ENCODE results near the gene CLK3. TPM values are rescaled to one million over a fixed set of nuclear protein-coding genes. Genes with fewer than 3 reads are reported as not detected.
"Not testable (repeated sequence)": the region's sequence is repeated elsewhere in the genome, so short reads cannot be mapped to it uniquely, and the experiment has no call there.

The CLK3 gene
- total RNA-seq, 2 donors from 2014 or later: 216 to 243 TPM

DNA sequence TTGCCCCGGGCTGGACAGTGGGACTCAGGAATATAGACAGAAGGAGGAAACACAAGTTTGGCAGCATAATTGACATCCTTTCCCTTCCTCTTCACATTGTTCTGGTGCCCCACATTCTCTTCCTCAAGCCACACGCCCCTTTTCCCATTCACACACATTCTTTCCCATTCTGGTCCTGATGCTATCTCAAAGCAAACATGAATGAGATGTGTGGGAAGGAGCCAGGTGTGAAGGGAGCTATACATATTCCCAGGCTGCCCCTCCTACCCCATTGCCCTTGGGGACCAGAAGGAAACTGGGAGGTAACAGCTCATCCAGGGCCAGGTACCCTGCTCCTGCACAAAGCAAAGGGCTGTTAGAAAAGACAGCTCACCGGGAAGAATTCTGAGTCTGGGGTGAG lies 23.4 kb upstream of the CLK3 start:
- ATAC-seq: no peak
- Mint-ChIP-seq H3K4me1 (peaks cover 3% of the 10 kb centered on the region), H3K27ac (no peak overlapping the region), H3K27me3 (no peaks in the 10 kb centered on the region), H3K4me3 (no peak overlapping the region), H3K36me3 (ENCODE audit: low read depth) (peaks cover 1% of the 10 kb centered on the region)
- H3K9me3 ChIP-seq (ENCODE audit: control insufficient read depth, low read length, poor library complexity, severe bottlenecking): no peaks in the 10 kb centered on the region
- DNase-seq: no peak

DNA sequence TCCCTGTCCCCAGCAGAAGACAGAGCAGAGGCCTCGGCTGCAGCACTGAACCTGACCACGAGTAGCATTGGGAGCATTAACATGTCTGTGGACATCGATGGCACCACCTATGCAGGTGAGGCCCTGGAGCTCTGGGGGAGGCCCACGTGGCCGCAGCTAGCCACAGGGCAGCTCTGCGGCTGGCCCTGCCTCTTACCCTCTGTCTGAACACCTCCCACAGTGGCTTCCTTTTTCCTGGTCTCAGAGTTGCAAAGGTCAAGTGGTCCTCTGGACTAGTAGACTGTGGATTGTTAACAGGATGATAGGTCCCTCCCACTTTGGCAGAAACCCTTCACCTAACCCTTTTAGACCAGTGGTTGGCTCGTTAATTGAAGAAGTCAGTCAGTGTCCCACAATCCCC lies 22.5 kb upstream of the CLK3 start:
- Mint-ChIP-seq H3K27me3 (no peaks in the 10 kb centered on the region), H3K27ac (no peak overlapping the region), H3K36me3 (ENCODE audit: low read depth) (no peaks in the 10 kb centered on the region), H3K4me1 (peaks cover 6% of the 10 kb centered on the region), H3K4me3 (no peak overlapping the region)
- no peaks in the 10 kb centered on the region for H3K9me3 ChIP-seq (ENCODE audit: control insufficient read depth, low read length, poor library complexity, severe bottlenecking)
- ATAC-seq: no peak
- no peak for DNase-seq

DNA sequence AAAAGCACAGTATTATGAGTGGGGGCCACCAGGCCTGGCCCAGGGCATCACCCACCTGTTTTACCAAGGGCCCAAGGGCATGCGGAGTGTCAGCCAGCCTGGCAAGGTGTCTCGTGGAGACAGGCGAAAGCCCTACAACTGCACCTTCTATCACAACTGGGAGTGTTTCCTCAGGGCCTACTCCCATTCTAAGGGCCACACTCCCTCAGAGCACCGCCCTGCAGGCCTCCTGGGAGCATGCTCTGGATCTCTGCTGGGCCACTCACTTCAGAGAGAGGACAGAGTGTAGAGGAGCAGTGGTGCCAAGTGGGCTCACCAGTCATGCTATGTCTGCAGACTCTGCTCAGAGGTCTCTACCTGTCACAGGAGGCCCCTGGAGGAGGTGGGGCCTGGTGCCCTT lies 21.2 kb upstream of the CLK3 start:
- Mint-ChIP-seq H3K4me3 (no peak overlapping the region), H3K36me3 (ENCODE audit: low read depth) (peaks cover 2% of the 10 kb centered on the region), H3K27me3 (no peaks in the 10 kb centered on the region), H3K4me1 (peaks cover 16% of the 10 kb centered on the region), H3K27ac (no peak overlapping the region)
- H3K9me3 ChIP-seq (ENCODE audit: control insufficient read depth, low read length, poor library complexity, severe bottlenecking): no peaks in the 10 kb centered on the region
- ATAC-seq (no peak), DNase-seq (no peak)

DNA sequence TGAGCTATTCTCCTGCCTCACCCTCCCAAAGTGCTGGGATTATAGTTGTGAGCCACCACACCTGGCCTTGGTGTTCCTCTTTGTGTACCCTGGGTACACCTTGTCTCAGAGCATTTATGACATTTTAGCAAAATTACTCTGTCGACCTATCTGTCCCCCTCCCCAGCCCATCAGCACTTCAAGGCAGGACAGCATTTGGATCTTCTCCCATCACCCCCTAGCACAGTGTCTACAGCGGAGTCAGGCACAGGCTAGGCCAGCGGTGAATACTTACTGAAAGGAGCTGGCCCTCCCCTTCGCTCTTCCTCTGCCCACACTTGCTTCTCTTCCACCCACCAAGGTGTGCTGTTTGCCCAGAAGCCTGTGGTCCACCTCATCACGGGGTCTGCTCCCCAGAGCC lies 20.4 kb upstream of the CLK3 start:
- H3K9me3 ChIP-seq (ENCODE audit: control insufficient read depth, low read length, poor library complexity, severe bottlenecking): no peaks in the 10 kb centered on the region
- ATAC-seq (no peak), DNase-seq (no peak)
- H3K4me1 Mint-ChIP-seq: peaks cover 16% of the 10 kb centered on the region
- no peak overlapping the region for H3K4me3 Mint-ChIP-seq
- H3K36me3 Mint-ChIP-seq (ENCODE audit: low read depth): peaks cover 2% of the 10 kb centered on the region
- no peaks in the 10 kb centered on the region for H3K27me3 Mint-ChIP-seq
- H3K27ac Mint-ChIP-seq: no peak overlapping the region

DNA sequence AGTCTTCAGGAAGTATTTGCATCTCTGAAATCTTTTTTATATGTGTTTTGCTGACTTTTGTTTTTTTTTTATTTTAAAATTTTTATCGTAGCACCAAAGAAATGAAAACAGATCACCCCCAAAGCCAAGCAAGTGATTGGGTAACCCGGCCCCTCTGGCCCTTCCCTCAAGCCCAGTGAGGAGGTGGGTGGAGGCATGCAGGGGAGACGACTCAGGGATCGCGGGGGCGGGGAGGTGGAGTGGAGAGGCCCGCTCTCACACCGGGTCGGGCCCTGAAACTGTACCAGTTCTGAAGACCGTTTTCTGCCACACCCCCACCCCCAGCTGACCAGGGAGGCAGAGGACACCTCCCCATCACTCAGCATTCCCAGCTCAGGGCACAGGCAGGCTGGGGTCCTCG lies 18.9 kb upstream of the CLK3 start:
- not testable (repeated sequence) for ATAC-seq; H3K9me3 ChIP-seq (ENCODE audit: control insufficient read depth, low read length, poor library complexity, severe bottlenecking); DNase-seq; H3K4me3 Mint-ChIP-seq; H3K27me3 Mint-ChIP-seq; H3K36me3 Mint-ChIP-seq (ENCODE audit: low read depth); H3K27ac Mint-ChIP-seq
- H3K4me1 Mint-ChIP-seq: peaks cover 16% of the 10 kb centered on the region

DNA sequence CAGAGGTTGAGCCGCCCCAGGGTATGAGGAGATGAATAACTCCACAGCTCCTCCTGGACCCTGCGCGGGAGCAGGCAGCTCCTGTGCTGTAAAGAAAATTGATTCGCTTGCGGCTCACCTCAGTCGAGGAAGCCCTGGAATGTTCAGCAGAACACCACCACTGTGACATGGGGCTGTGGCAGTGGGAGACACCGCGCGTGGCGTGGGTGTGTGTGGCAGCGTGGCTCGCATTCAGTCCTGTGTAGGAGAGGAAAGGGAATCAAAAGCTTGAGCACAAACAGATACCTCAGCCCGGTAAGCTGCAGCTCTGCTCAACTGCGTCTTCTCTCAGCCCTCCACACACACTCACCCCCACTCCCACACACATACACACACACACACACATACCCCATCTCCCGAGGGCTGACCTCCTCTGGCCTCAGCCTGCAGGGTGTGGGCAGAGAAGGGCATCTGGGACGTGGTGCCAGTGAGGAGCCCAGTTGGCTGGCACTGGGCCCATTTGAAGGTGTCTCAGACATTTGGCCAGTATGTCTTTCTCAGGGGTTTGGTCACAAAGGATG lies 18.4 kb upstream of the CLK3 start:
- not testable (repeated sequence) for DNase-seq; ATAC-seq; H3K36me3 Mint-ChIP-seq (ENCODE audit: low read depth); H3K4me3 Mint-ChIP-seq; H3K27me3 Mint-ChIP-seq; H3K9me3 ChIP-seq (ENCODE audit: control insufficient read depth, low read length, poor library complexity, severe bottlenecking)
- peak overlapping the region; percentile 96 for H3K27ac Mint-ChIP-seq
- H3K4me1 Mint-ChIP-seq: peaks cover 16% of the 10 kb centered on the region

DNA sequence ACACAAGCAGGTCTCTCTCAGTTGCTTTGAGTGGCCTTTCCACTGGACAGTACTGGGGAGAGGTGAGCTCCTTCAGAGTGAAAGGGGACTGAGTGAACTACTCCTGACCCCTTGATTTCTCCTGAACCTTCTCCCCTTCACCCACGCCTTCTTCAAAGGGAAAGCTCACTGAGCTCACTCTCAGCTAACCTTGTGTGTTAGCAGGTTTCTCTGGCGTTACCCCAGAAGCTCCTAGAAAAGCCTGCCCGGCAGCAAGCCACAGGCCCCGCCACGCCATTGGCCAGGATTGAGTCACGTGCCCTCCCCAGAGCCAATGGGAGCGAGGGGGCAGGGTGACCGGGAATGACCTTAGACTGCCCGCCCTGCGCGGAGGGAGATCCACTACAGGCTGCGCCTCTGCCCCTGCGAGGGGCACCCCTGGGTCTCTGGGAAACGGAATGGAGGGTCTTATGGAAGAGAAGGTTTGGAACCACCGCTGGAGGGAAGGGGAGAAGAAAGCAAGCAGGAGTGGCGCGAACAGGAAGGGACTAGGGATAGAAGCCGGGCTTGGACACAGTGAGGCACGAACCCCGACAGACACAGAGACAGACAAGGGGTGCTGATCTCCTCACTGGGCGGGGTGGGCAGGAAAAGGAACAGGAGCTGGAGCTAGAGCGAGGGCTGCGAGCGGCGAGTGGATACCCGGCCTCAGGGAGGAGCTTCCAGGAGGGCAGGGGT lies 17.4 kb upstream of the CLK3 start:
- DNase-seq (peak; percentile 77 to 79 (median 78)), ATAC-seq (peak; percentile 98)
- Mint-ChIP-seq H3K4me3 (peak overlapping the region; percentile 96), H3K36me3 (ENCODE audit: low read depth) (peaks cover 2% of the 10 kb centered on the region), H3K4me1 (peaks cover 16% of the 10 kb centered on the region), H3K27me3 (no peaks in the 10 kb centered on the region), H3K27ac (peak overlapping the region; percentile 96)
- no peaks in the 10 kb centered on the region for H3K9me3 ChIP-seq (ENCODE audit: control insufficient read depth, low read length, poor library complexity, severe bottlenecking)

DNA sequence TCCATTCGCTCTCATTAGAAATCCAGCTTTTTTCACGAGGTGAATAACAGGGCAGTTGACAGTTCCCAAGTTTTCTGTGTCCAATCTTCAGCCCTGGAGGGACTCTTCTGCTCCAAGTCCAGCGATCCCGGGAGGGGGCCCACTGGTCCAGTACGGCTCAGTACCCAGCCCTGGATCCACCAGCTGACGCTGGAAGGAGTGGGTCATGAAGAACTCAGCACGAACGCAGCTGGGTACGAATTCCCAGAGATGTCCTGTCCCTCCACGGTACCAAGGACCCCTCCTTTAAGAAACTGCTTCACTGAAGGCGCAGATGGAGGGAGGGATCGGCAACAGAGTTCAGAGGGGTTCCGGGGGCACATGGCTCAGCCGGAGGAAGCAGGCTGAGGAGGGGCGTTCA lies 16.5 kb upstream of the CLK3 start:
- ATAC-seq: no peak
- peaks cover 16% of the 10 kb centered on the region for H3K4me1 Mint-ChIP-seq
- no peaks in the 10 kb centered on the region for H3K9me3 ChIP-seq (ENCODE audit: control insufficient read depth, low read length, poor library complexity, severe bottlenecking)

DNA sequence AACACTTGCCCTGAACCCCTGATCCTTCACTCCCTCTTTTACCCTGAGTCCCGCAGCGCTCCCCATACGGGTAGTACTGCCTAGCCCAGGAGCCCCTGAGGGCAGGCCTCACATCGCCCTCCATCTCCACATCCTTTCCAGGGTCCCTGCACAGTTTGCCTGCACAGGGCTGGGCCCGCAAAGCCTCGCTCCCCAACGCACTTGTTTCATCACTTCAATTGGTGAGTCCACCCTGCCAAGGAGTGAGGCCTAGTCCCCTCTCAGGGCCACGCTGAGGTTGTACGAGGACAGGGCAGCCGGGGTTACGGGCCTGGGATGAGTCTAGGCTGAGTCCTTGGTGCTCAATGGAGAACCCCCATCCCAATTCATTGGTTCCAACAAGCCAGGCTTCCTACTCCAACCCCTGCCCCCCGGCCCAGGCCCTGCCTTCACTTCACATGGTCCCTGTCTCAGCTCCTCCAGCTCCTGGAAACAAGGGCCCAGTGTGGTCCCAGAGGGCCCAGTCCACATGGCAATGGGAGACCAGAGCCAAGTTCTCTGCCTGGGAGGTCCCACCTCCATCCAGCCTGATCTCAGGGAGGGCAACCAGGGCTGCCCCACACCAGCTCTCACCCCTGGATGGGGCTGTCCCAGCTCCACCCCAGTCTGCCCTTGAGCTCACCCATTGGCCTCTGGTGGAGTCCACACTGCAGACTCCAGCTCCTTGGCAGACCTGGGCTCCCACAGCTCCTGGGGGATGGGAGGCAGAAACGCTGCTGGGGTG lies 12.4 kb upstream of the CLK3 start:
- DNase-seq (no peak), ATAC-seq (no peak)
- Mint-ChIP-seq H3K4me1 (peaks cover 11% of the 10 kb centered on the region), H3K4me3 (no peak overlapping the region), H3K36me3 (ENCODE audit: low read depth) (peaks cover 2% of the 10 kb centered on the region), H3K27me3 (no peaks in the 10 kb centered on the region), H3K27ac (no peak overlapping the region)
- H3K9me3 ChIP-seq (ENCODE audit: control insufficient read depth, low read length, poor library complexity, severe bottlenecking): no peaks in the 10 kb centered on the region

More for the DNA sequence above, 16.5 kb upstream of the CLK3 start:
- Mint-ChIP-seq H3K36me3 (ENCODE audit: low read depth) (peaks cover 2% of the 10 kb centered on the region), H3K27me3 (no peaks in the 10 kb centered on the region), H3K4me3 (peak overlapping the region; percentile 96), H3K27ac (peak overlapping the region; percentile 34)
- DNase-seq: no peak

DNA sequence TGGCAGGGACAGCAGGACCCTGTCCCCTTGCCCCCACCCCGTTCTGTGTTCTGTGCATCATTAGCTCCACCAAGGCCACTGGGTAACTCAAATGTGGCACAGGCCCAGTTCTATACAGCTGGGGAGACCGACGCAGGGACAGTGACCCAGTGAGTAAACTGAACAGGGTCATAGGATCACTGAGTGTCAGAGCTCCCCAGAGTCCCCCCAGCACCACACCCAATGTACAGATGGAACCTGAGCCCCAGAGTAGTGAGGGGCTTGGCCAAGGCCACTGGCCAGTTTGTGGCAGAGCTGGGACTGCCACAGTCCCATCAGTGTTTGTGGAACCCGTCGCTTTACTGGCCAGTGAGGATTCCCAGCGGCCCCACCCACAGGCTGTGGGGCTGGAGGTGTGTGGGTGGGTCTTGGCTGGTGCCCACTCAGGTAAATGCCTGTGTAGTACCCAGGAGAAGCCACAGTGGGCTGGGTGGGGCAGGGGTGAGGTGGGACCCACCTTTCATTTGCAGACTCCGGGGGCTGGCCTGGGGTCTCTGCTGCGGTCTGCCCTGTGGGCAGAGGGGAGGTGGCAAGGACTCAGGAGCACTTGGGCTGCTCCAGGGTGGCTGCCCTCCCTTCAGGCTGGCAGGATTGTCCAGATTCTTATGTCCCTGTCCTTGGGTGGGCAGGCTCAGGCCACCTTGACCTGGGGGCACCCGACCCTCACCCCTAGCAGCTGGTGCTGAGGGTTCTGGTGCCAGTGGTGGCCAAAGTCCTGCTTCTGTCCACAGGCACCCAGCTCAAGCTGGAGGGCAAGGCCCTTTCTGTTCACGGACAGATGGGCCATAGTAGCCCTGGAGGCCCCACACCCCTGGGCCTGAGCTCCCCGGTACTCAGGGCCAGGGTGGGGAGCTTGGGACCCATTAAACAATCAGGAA lies 11.6 kb upstream of the CLK3 start:
- ATAC-seq (no peak), DNase-seq (no peak)
- no peaks in the 10 kb centered on the region for H3K9me3 ChIP-seq (ENCODE audit: control insufficient read depth, low read length, poor library complexity, severe bottlenecking)
- Mint-ChIP-seq H3K36me3 (ENCODE audit: low read depth) (no peaks in the 10 kb centered on the region), H3K27ac (no peak overlapping the region), H3K4me3 (no peak overlapping the region), H3K4me1 (peaks cover 5% of the 10 kb centered on the region), H3K27me3 (no peaks in the 10 kb centered on the region)

DNA sequence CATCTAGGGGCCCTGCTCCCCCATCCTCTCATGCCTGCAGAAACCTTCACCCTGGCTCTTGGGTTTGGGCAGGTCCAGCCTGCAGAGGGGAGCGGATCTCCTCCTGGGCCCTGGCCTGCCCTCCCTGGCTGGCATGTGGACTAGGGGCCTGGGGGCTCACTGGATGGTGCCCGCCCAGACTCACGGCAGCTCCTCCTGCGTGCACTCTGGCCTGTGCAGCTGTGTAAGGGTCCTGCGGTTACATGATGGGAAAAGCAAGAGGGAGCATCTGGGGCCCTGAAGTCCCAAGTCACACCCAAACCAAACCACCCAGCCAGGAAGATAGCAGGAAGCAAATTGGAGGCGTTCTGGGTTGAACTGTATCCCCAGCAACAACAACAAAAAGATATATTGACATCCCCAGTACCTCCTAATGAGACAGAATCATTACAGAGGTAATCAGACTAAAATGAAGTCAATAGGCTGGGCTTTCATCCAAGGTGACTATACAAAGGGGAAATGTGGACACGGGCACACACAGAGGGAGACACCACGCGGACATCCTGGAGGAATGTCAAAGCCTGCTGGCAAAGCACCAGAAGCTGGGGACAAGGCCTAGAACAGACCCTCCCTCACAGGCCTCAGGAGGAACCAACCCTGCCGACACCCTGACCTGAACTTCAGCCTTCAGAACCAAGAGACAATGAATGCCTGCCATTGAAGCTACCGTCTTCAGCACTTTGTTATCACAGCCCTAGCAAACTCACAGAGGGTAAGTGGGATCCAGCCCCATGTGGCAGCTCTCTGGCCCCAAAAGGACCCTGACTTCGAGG lies 10.4 kb upstream of the CLK3 start:
- Mint-ChIP-seq H3K4me1 (peaks cover 2% of the 10 kb centered on the region), H3K27me3 (no peaks in the 10 kb centered on the region), H3K36me3 (ENCODE audit: low read depth) (no peaks in the 10 kb centered on the region), H3K27ac (no peak overlapping the region), H3K4me3 (no peak overlapping the region)
- no peak for ATAC-seq
- H3K9me3 ChIP-seq (ENCODE audit: control insufficient read depth, low read length, poor library complexity, severe bottlenecking): no peaks in the 10 kb centered on the region
- DNase-seq: no peak

DNA sequence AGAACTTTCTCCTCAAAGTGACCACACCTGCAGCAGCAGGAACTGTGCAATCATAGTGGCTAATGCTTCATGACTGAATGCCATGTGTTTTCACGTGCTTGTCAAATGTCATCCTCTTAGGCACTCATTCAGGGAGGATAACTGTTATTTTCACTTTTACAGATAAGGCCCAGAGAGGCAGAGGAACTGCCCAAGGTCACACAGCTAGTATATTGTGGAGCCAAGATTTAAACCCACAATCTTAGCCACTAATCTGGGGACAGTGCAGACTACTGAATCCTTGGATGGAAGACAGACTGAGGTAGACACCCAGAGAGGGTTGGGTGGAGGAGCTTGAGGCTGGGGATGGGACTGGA lies 9.9 kb upstream of the CLK3 start:
- Mint-ChIP-seq H3K36me3 (ENCODE audit: low read depth) (no peaks in the 10 kb centered on the region), H3K27ac (no peak overlapping the region), H3K27me3 (no peaks in the 10 kb centered on the region), H3K4me3 (no peak overlapping the region), H3K4me1 (peaks cover 2% of the 10 kb centered on the region)
- ATAC-seq (no peak), DNase-seq (no peak)
- no peaks in the 10 kb centered on the region for H3K9me3 ChIP-seq (ENCODE audit: control insufficient read depth, low read length, poor library complexity, severe bottlenecking)
